GM19043 (cell line): Measurements from ENCODE around the gene ARHGAP29.
"Not testable (repeated sequence)": the region's sequence is repeated elsewhere in the genome, so short reads cannot be mapped to it uniquely, and the experiment has no call there.

Experiments
- ATAC-seq: cut with Tn5 transposase; IDR thresholded peaks from one replicate; pipeline ENCODE4 v1.9.1; 2021; ENCODE audit warnings: low read depth; ENCODE audit not compliant: unreplicated experiment

Gene ARHGAP29

GRCh38 chr1:94186946-94187345 is 50.4 kb downstream of the ARHGAP29 start:
- no peak for ATAC-seq

GRCh38 chr1:94183197-94183815 is 54.1 kb downstream of the ARHGAP29 start:
- ATAC-seq: no peak

DNA sequence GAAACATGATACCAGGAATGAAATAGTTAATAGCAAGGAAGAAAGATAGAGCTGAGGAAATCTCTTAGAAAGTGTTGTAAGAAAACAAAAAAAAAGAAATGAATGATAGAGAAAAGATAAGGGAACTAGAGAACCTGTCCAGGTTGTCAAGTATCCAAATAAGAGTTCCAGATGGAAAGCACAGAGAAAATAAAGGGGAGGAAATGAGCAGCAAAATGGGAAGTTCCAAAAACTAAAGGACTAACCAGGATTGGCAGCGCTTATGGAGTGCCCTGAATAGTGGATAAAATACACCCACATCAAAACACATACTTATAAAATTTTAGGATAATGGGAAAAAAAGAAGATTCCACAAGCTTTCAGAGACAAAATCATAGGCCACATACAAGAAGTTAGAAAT is 55.2 kb downstream of the ARHGAP29 start:
- no peak for ATAC-seq

- no peak for ATAC-seq
Observed at GRCh38 chr1:94180650-94181049, 56.7 kb downstream of the ARHGAP29 start.

GRCh38 chr1:94178901-94179300 is 58.5 kb downstream of the ARHGAP29 start:
- ATAC-seq: no peak

GRCh38 chr1:94169126-94169525 is 68.3 kb downstream of the ARHGAP29 start:
- no peak for ATAC-seq

- ATAC-seq: no peak
Observed at GRCh38 chr1:94165843-94166242, 71.5 kb downstream of the ARHGAP29 start.

DNA sequence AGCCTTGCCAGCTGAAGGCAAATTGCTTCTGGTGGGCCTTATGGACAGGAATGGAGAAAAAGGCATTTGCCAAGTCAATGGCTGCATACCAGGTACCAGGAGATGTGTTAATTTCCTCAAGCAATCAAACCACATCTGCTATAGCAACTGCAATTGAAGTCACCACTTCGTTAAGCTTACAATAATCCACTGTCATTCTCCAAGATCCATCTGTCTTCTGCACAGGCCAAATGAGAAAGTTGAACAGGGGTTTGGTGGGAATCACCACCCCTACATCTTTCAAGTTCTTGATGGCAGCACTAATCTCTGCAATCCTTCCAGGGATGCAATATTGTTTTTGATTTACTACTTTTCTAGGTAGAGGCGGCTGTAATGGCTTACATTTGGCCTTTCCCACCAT is 72.5 kb downstream of the ARHGAP29 start:
- not testable (repeated sequence) for ATAC-seq

- not testable (repeated sequence) for ATAC-seq
Observed at GRCh38 chr1:94164121-94164520, 73.3 kb downstream of the ARHGAP29 start.

DNA sequence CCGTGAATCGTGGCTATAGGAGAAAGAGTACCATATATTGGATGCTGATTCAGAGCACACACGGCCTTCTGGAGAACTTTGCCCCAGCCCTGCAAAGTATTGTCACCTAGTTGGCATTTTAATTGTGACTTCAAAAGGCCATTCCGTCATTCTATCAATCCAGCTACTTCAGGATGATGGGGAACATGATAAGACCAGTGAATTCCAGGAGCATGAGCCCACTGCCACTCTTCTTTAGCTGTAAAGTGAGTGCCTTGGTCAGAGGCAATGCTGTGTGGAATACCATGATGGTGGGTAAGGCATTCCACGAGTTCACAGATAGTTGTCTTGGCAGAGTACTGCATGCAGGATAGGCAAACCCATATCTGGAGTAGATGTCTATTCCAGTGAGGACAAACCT is 74.1 kb downstream of the ARHGAP29 start:
- ATAC-seq: not testable (repeated sequence)

GRCh38 chr1:94160811-94161210 is 76.6 kb downstream of the ARHGAP29 start:
- ATAC-seq: no peak

GRCh38 chr1:94156096-94156625 is 81.2 kb downstream of the ARHGAP29 start:
- no peak for ATAC-seq

- no peak for ATAC-seq
Observed at GRCh38 chr1:94154989-94155388, 82.4 kb downstream of the ARHGAP29 start.

DNA sequence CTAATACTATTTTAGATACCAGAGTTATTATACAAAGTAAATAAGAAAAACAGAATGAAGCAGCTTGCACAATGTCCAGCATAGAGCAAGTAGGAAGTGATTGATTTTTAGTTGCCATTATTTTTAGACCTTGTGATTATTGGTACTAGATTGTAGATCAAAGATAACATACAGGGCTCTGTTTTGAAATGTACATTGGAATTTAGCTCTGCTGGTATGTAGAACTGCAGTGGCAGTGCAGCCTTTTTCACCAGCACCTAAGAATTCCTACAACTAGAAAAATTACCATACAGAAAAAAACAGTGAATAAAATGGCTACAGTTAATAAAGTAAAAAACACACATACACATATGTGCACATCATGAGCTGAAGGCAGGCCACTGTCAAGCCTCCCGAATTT is 84.3 kb downstream of the ARHGAP29 start:
- no peak for ATAC-seq

- ATAC-seq: not testable (repeated sequence)
Observed at GRCh38 chr1:94149166-94149565, 88.2 kb downstream of the ARHGAP29 start.

DNA sequence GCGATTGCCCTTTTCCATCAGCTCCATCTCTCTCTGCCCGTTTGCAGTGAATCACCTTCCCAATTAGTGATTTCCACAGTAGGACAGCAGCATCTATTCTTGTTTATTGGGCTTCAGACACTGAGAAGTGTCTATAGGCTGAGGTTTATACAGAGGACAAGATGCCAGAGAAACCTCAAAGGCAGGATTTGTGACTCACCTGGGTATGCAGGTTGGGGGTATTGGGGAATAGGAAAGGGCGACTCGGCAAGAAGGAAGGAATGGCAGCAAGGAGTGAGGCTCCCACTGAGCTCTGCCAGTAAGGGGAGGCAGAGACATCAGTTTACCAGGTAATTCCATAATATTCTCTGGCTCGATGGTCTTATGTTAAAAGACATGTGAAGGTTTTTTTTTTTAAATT is 91.1 kb downstream of the ARHGAP29 start:
- no peak for ATAC-seq

GRCh38 chr1:94144836-94145235 is 92.5 kb downstream of the ARHGAP29 start:
- no peak for ATAC-seq

DNA sequence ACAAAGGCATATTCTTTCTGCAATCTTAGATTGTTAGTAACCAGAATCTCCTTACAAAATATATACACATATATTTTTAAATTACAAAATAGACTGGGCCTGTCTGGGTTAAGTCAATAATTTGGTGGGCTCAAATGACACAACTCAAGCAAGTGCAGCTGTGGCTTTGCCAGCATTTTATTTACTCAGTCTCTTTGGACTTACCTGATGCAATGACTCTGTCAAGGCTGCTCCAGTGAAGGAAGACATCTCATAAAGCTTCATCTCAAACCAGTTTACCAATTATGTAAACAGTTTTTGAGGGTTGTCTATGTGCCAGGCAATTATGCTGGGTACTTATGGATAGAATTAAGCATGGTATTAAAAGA is 93.6 kb downstream of the ARHGAP29 start:
- ATAC-seq: no peak

DNA sequence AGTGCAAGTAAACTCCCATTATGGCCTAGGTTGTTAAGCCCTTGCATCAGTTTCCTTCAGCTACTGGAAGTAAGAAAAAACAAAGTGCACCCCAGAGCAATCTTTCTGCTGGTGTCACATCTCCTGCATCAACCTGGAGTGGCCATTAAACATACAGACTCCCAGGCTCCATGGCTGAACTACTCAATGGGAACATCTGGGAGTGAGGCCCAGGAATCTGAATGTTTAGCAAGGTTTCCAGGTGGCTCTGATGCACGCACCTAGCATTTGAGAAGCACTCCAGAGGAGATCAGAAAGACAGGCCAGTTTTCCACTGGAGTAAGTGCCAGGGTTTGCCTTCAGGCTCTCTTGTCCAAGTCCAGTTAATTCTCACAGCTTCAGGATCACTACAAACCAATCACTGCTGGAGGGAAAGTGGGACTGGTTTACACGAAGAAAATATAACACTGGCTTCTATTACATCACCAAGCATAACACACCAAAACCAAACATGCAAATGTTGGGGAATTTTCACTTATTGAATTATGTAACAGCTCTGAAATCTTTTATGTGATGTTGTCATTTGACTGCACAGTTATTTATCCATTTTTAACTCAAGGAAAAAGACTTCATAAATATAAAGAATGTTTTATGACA is 94.1 kb downstream of the ARHGAP29 start:
- no peak for ATAC-seq

GRCh38 chr1:94142583-94142982 is 94.8 kb downstream of the ARHGAP29 start:
- no peak for ATAC-seq

- ATAC-seq: no peak
Observed at GRCh38 chr1:94142022-94142421, 95.4 kb downstream of the ARHGAP29 start.

DNA sequence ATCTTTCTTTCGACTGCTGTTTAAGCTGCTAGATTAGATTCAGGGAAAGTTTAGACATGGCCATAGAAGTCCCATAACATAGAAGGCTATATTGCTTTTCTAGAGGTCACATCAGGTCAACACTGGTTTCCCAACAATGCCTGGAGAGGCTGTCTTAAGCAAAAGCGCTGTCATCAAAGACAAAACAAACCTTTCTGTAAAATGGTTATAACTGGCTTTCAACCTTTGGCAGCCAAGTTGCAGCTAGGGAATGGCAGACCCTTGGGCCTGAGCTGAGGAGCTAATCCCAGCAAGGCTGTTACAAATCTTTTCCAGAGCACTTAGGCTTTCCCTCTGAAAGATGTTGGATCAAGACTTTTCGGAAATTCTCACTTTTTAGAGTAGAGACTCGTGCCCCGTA is 105.3 kb downstream of the ARHGAP29 start:
- no peak for ATAC-seq
